Spinal cord (tissue), 10 donors: Measurements from ENCODE around the gene SDK2. TPM values are rescaled to one million over a fixed set of nuclear protein-coding genes. Genes with fewer than 3 reads are reported as not detected.

Experiments
- DNase-seq, 6 donors: peaks; one replicate each; pipeline versions ENCODE4 v3.0.0 to v3.0.0-alpha.2; 2013 to 2015; ENCODE audit warnings: low spot score in 6 of 6, low read depth in 4 of 6
- H3K27ac ChIP-seq: one replicate; pipeline ENCODE4 v1.5.1; 2013; ENCODE audit warnings: low read depth, low read length, control low read depth
- H3K27me3 ChIP-seq: one replicate; pipeline ENCODE4 v1.6.1; 2013; ENCODE audit warnings: low read length; ENCODE audit not compliant: control insufficient read depth, insufficient read depth
- H3K36me3 ChIP-seq: one replicate; pipeline ENCODE4 v1.6.1; 2013; ENCODE audit warnings: low read length; ENCODE audit not compliant: control insufficient read depth, insufficient read depth
- H3K4me1 ChIP-seq: one replicate; pipeline ENCODE4 v1.6.1; 2013; ENCODE audit warnings: low read length; ENCODE audit not compliant: control insufficient read depth, insufficient read depth
- H3K4me3 ChIP-seq: one replicate; pipeline ENCODE4 v1.5.1; 2013; ENCODE audit warnings: low read depth, low read length, control low read depth
- H3K9me3 ChIP-seq: one replicate; pipeline ENCODE4 v1.6.1; 2013; ENCODE audit warnings: low read length; ENCODE audit not compliant: control insufficient read depth, insufficient read depth
- WGBS: methylation state at CpG from one replicate; pipeline ENCODE4 v1.1.5; 2013; ENCODE audit warnings: missing lambda C conversion rate; ENCODE audit not compliant: insufficient coverage; 5-methylcytosine and 5-hydroxymethylcytosine counted together
- polyA plus RNA-seq, 2 donors: library from polyadenylated mRNA; unstranded; fragments of 120-200 nt; gene quantifications; one replicate each; pipeline ENCODE4 v1.2.1, GENCODE V29; 2013; ENCODE audit not compliant: insufficient read length in 2 of 2
- total RNA-seq, 2 donors: library from RNA; depleted of rRNA in 1 of 2; stranded (reverse); fragments of 120-200 nt in 1 of 2; fragments of >200 nt in 1 of 2; gene quantifications; one replicate each; pipeline versions ENCODE4 v1.2.3 to v1.2.4, GENCODE V29; 2013 to 2014
- donor health status: healthy.

Gene SDK2
- total and polyA plus RNA-seq, 4 donors = 10.9 to 14.4 (median 12.7) TPM

- no peaks in the 10 kb centered on the region for H3K36me3 ChIP-seq
- 57% methylated on average over 4 of the region's 6 CpGs for WGBS
- no peaks in the 10 kb centered on the region for H3K27me3 ChIP-seq
- peaks cover 7% of the 10 kb centered on the region for H3K4me1 ChIP-seq
- peaks cover 3% of the 10 kb centered on the region for H3K9me3 ChIP-seq
- no peak overlapping the region for H3K4me3 ChIP-seq
- DNase-seq = peak in 1 of 6 donors; percentile 88
- H3K27ac ChIP-seq = no peak overlapping the region
Measured at GRCh38 chr17:73683771-73684170, 39.5 kb upstream of the SDK2 start.

- WGBS = no CpG with 5 or more reads among the region's 1 CpG
Measured at GRCh38 chr17:73681946-73682345, 37.7 kb upstream of the SDK2 start.

GRCh38 chr17:73679476-73679875, 35.2 kb upstream of the SDK2 start:
- DNase-seq = no peak
- Histone ChIP-seq H3K9me3 (peaks cover 3% of the 10 kb centered on the region), H3K4me1 (peaks cover 7% of the 10 kb centered on the region), H3K4me3 (no peak overlapping the region), H3K27ac (no peak overlapping the region), H3K27me3 (no peaks in the 10 kb centered on the region), H3K36me3 (no peaks in the 10 kb centered on the region)
- 87% methylated on average over 4 of the region's 4 CpGs for WGBS

More at GRCh38 chr17:73681946-73682345, 37.7 kb upstream of the SDK2 start:
- Histone ChIP-seq H3K4me3 (no peak overlapping the region), H3K4me1 (peaks cover 7% of the 10 kb centered on the region), H3K9me3 (peaks cover 3% of the 10 kb centered on the region), H3K27me3 (no peaks in the 10 kb centered on the region), H3K27ac (no peak overlapping the region), H3K36me3 (no peaks in the 10 kb centered on the region)
- no peak for DNase-seq

- Histone ChIP-seq H3K36me3 (no peaks in the 10 kb centered on the region), H3K27me3 (no peaks in the 10 kb centered on the region), H3K27ac (no peak overlapping the region), H3K4me3 (no peak overlapping the region), H3K4me1 (peaks cover 7% of the 10 kb centered on the region), H3K9me3 (peaks cover 3% of the 10 kb centered on the region)
- DNase-seq = no peak
- WGBS = 77% methylated on average over 5 of the region's 7 CpGs
Measured at GRCh38 chr17:73678999-73679398, 34.8 kb upstream of the SDK2 start.

GRCh38 chr17:73669771-73670170, 25.5 kb upstream of the SDK2 start:
- H3K27ac ChIP-seq = no peak overlapping the region
- peaks cover 2% of the 10 kb centered on the region for H3K9me3 ChIP-seq
- H3K27me3 ChIP-seq = no peaks in the 10 kb centered on the region
- H3K36me3 ChIP-seq = no peaks in the 10 kb centered on the region
- WGBS = no CpG with 5 or more reads among the region's 3 CpGs
- peaks cover 2% of the 10 kb centered on the region for H3K4me1 ChIP-seq
- DNase-seq = no peak
- no peak overlapping the region for H3K4me3 ChIP-seq

- Histone ChIP-seq H3K36me3 (no peaks in the 10 kb centered on the region), H3K27me3 (no peaks in the 10 kb centered on the region), H3K4me1 (peaks cover 2% of the 10 kb centered on the region), H3K9me3 (peaks cover 2% of the 10 kb centered on the region), H3K4me3 (no peak overlapping the region), H3K27ac (no peak overlapping the region)
- 79% methylated on average over 4 of the region's 9 CpGs for WGBS
- no peak for DNase-seq
Measured at GRCh38 chr17:73667181-73667959, 23.1 kb upstream of the SDK2 start.

- H3K4me3 ChIP-seq = no peak overlapping the region
- peaks cover 2% of the 10 kb centered on the region for H3K4me1 ChIP-seq
- H3K9me3 ChIP-seq = no peaks in the 10 kb centered on the region
- H3K27me3 ChIP-seq = no peaks in the 10 kb centered on the region
- no peak overlapping the region for H3K27ac ChIP-seq
- peak in 1 of 6 donors; percentile 53 for DNase-seq
- WGBS = 29% methylated on average over 1 of the region's 1 CpG
- no peaks in the 10 kb centered on the region for H3K36me3 ChIP-seq
Measured at GRCh38 chr17:73663614-73664013, 19.4 kb upstream of the SDK2 start.

GRCh38 chr17:73660366-73660765, 16.1 kb upstream of the SDK2 start:
- H3K27me3 ChIP-seq = no peaks in the 10 kb centered on the region
- peak in 1 of 6 donors; percentile 79 for DNase-seq
- 94% methylated on average over 4 of the region's 5 CpGs for WGBS

GRCh38 chr17:73658821-73659515, 14.7 kb upstream of the SDK2 start:
- 98% methylated on average over 5 of the region's 12 CpGs for WGBS
- no peaks in the 10 kb centered on the region for H3K4me1 ChIP-seq
- H3K4me3 ChIP-seq = no peak overlapping the region
- no peaks in the 10 kb centered on the region for H3K27me3 ChIP-seq
- no peaks in the 10 kb centered on the region for H3K36me3 ChIP-seq
- peaks cover 3% of the 10 kb centered on the region for H3K9me3 ChIP-seq
- DNase-seq = peak in 1 of 6 donors; percentile 17
- H3K27ac ChIP-seq = no peak overlapping the region

More at GRCh38 chr17:73660366-73660765, 16.1 kb upstream of the SDK2 start:
- no peaks in the 10 kb centered on the region for H3K4me1 ChIP-seq
- H3K9me3 ChIP-seq = no peaks in the 10 kb centered on the region
- H3K4me3 ChIP-seq = no peak overlapping the region
- H3K27ac ChIP-seq = no peak overlapping the region
- H3K36me3 ChIP-seq = no peaks in the 10 kb centered on the region
